GM11168 (cell line): Measurements from ENCODE around the gene MTUS2.

Experiments
- in situ Hi-C: fragments of 300-500 bp; cut with MboI; formaldehyde crosslinking; loops from one replicate; pipeline ENCODE4 v1.12.0; 2022; ENCODE audit warnings: low sequenced_read_pairs; ENCODE audit not compliant: unreplicated experiment

MTUS2 gene

DNA sequence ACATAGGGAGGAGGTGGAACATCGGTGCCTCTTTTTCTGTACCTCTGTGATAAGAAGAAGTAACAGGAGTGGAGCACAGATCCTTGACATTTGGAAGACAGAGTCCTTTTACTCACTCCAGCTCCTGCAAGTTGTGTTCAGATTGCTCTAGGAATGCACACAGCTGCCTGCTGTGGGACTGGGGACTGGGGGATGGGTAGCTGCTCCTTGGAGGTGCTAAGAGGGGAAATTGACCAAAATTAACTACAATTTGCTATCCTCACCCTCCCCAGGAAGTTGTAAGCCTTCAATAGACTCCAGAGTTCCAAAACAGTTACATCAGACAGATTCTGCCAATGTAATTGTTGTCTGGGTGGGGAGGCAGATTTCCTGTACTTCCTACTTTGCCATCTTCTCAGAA lies 317.9 kb downstream of the MTUS2 start:
- in situ Hi-C loops = no loop called here

DNA sequence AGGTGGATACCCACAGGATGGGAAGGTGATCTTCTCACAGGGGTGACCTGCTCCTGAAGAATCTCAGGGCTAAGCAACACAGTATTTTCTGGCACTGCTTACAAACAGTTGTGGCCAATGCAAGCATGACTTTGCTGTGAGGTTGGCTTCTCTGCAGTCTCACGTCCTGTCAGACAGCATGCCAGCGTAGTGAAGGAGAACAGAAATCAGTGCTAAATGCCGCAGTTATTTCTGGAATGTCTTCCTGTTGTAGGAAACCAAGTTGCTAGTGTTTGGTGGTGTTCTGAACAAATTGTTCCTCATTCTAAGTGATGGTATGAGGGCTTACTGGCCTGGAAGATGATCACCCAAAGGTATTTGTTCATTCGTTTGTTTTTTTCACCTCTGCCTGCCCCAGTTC lies 320.1 kb downstream of the MTUS2 start:
- in situ Hi-C loops = no loop called here

GRCh38 chr13:29143847-29144246 lies 323.7 kb downstream of the MTUS2 start:
- in situ Hi-C loops = no loop called here

DNA sequence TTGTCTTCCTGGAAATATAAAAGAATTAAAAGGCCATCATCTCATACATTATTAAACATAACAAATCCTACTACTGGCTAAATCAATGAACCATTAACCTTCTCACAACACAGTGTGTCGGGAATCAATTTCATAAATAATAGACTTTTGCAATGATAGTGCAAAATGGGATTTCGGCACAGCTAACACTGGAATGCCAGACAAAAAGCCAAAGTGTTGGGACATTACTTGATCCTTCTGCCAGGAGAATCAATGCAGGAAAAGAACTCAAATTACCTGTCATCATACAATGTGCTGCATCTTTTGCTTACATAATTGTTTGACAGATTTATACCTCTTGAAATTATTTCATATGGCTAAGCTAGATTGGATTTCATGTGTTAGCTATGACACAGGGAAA lies 334.3 kb downstream of the MTUS2 start:
- in situ Hi-C loops = no loop called here

DNA sequence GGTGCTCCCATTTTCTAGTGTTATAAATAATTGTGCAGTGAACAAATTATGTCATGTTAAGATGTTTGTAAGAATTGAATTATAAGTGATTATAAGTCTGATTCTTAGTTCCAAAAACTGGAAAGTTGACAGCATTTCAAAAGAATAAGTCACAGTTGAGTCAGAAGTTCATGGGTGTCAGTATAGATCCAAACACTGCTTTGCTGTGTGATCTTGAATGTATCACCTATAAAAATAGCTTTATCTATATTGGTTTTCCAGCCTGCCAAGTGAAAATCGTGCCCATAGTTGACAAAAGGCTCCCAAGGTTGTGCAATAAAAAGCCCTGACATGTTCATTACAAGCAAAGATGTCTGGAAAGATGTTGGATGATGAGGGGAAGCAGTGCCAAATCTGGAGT lies 336.0 kb downstream of the MTUS2 start:
- in situ Hi-C loops = no loop called here

DNA sequence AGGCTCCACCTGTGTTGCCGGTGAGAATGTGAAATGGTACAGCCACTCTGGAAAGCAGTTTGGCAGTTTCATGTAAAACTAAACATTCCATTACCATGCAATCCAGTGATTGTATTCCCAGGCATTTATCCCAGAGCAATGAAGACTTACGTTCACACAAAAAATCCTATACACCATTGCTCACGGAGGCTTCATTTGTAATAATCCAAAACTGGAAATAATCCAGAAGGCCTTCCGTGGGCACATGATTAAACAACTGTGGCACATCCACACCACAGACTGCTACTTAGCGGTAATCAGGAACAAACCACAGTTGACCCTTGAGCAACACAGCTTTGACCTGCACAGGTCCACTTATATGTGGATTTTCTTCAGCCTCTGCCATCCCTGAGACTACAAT lies 339.7 kb downstream of the MTUS2 start:
- in situ Hi-C loops = no loop called here

GRCh38 chr13:29160862-29161261 lies 340.7 kb downstream of the MTUS2 start:
- in situ Hi-C loops = no loop called here

GRCh38 chr13:29161676-29162075 lies 341.5 kb downstream of the MTUS2 start:
- in situ Hi-C loops = no loop called here

- in situ Hi-C loops = no loop called here
Measured at GRCh38 chr13:29162638-29163235, 342.6 kb downstream of the MTUS2 start.

GRCh38 chr13:29164116-29164515 lies 344.0 kb downstream of the MTUS2 start:
- in situ Hi-C loops = no loop called here

DNA sequence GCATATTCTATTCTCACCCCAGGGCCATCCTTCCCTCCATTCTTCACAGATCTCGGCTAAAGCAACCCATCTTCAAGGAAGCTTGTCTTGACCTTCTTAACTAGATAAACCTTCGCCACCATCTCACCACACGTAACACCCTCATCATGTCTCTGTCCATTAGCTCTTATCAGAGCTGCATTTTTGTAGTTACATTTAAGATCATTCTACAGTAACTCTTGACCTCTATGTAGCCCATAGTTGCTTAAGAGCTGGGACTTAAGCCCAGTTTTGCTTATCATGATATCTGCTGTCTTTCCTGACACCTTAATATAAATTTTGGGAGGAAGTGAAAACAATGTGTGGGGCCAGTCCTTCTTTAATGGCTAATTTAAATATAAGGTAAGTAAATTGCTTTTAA lies 345.1 kb downstream of the MTUS2 start:
- in situ Hi-C loops = no loop called here

- in situ Hi-C loops = no loop called here
Measured at GRCh38 chr13:29165840-29166239, 345.7 kb downstream of the MTUS2 start.

- in situ Hi-C loops = no loop called here
Measured at GRCh38 chr13:29170436-29171082, 350.4 kb downstream of the MTUS2 start.

DNA sequence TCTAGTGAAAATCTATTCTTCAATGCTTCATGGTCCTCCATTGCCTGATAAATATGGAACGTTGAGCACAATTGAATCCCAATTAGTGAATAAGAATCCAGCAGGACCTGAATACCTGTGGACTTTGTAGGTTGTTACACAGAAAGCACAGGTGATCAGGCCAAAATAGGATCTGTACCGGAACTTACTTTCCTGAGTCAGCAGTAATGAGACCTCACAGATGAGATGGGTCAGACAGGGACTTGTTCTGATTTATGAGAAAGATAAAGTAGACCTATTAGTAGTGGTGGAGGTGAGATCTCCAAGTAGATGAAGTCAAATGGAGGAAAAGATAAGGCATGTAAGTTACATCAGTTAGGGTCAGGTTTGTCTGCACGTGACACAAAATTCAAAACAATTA lies 351.1 kb downstream of the MTUS2 start:
- in situ Hi-C loops = no loop called here

GRCh38 chr13:29174093-29174492 lies 354.0 kb downstream of the MTUS2 start:
- in situ Hi-C loops = no loop called here

- in situ Hi-C loops = no loop called here
Measured at GRCh38 chr13:29175250-29175873, 355.2 kb downstream of the MTUS2 start.

- in situ Hi-C loops = no loop called here
Measured at GRCh38 chr13:29180055-29180454, 359.9 kb downstream of the MTUS2 start.

- in situ Hi-C loops = no loop called here
Measured at GRCh38 chr13:29182216-29182615, 362.1 kb downstream of the MTUS2 start.

GRCh38 chr13:29185926-29186325 lies 365.8 kb downstream of the MTUS2 start:
- in situ Hi-C loops = no loop called here

DNA sequence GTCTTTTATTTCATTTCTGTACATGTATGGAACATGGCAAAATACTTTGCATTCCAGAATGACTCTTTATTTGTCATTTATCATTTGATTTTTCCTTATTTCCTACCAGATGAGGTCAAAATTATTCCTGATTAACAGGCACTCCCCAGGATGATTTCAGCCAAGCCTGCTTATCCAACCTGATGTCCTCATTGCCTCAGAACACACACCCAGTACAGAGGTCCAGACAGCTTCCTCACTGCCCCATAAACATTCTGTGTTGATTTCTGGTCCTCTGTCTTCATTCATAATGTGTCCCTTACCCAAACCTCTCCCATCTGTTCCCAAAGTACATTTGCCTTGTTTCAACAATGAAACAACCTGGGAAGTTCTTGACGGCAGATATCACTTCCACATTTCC lies 367.4 kb downstream of the MTUS2 start:
- in situ Hi-C loops = no loop called here

GRCh38 chr13:29190298-29190697 lies 370.2 kb downstream of the MTUS2 start:
- in situ Hi-C loops = no loop called here

DNA sequence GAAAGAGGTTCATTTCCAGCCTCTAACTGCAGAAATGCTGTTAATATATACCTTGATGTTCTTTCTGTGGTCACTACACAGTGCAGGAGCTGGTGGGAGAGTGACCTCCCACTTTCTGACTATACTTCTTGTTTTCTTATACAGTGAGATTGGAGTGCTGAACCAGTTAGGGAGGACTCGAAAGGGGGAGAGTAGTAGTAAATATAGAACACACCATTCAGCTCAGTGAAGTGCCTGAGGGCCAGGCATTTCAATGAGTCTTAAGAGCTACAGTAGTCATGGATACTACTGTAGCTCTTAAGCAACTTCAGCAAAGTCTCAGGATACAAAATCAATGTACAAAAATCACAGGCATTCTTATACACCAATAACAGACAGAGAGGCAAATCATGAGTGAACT lies 372.9 kb downstream of the MTUS2 start:
- in situ Hi-C loops = no loop called here
